ENCODE results near the gene ACTR1B.
"Not testable (repeated sequence)": the region's sequence is repeated elsewhere in the genome, so short reads cannot be mapped to it uniquely, and the experiment has no call there.

ACTR1B gene

GRCh38 chr2:97663962-97664635 is at the start of gene ACTR1B:
ACTR1B (minus strand) TSS chr2:97664044; CDS start chr2:97663890, 154 bp downstream.
- peak; percentile 91 to 97 (median 94) for DNase-seq

DNA sequence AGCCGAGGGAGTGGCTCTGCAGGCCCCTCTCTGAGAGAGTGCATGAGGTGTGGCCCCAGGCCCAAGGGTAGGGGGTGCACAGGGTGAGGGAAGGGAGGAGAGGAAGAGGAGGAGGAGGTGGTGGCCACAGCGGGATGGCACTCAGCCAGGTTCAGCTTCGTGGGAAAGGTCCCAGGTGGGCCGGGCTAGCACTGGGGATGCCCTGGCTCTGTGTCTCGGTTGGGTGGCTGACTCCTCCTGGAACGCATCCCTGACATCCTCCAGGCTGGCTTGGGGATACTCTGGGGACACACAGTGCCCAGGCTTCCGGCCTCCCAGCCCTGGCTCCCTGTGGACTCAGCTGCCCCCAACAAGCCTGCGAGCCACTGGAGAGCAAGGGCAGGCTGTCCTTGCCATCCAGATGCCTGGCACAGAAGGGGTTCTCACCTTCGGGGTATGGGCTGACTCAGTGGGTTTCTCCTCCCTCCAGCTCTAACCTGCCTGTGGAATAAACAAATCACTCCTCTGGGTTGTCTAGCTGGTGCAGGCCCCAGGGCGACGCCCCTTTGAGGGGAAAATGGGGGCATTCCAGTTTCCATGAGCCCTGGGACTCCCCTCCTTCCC is 49.0 kb upstream of the ACTR1B start:
- DNase-seq = no peak

- DNase-seq = not testable (repeated sequence)
Observed at GRCh38 chr2:97712175-97712574, 48.3 kb upstream of the ACTR1B start.

DNA sequence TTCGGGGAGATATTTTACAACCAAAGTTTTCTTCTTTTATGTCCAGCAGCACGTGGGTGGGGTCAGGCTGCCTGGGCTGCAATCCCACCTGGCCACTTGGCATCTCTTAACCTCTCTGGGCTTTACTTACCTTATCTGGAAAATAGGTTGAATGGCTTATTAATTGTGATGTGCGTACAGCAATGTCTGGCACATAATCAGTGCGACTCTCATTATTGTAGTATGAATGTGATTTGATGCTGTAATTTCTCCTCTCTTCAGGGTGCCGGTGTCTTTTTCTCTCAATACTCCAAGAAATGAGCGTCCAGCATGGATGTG is 47.5 kb upstream of the ACTR1B start:
- DNase-seq = no peak

- DNase-seq = no peak
Observed at GRCh38 chr2:97708608-97709007, 44.8 kb upstream of the ACTR1B start.

DNA sequence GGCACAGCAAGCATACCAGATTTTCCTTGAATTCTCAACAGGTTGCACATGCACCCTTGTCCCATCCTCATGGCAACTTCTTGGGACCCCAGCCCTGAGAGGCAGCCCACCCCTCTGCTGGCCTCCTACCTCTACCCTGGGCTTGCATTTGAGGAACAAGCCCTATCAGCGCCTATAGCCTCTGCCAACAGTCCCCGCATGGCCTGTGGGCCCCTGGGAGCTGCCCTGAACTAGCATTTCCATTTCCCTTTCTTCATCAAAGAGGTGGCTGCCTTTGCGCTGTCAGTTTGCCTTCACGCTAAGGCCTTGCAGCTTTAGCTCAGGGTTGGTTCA is 44.2 kb upstream of the ACTR1B start:
- DNase-seq = no peak

DNA sequence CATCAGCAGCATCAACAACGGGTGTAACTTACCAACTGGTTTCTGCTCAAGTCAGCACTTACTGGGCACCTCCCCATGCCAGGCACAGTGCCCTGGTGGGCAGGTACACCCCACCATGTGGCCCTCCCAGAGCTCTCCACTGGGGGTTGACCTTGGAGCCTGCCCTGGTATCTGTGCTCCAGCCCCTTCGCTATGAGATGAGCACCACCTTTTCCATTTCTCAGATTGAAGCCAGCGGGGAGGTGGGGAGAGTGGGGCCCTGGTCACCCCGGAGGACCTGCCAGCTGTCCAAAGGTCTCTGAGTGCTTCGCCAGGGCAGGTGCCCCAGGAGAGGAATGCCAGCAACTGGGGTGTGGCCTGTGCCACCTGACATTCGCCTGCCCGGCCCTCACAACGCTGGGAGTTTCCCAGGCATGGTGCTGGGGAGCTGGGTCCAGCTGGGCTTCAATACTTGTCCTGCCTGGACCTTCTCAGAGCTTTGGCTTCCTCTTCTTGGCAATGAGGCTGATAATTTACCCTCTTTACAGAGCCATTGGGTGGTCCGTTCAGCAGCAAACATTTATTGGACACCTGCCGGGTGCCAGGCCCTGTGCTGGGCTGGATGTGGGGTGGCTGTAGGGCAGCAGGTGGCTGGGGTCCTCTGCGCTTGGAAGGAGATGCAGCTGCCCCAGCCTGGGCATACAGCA is 43.7 kb upstream of the ACTR1B start:
- no peak for DNase-seq

- no peak for DNase-seq
Observed at GRCh38 chr2:97706708-97707345, 43.0 kb upstream of the ACTR1B start.

DNA sequence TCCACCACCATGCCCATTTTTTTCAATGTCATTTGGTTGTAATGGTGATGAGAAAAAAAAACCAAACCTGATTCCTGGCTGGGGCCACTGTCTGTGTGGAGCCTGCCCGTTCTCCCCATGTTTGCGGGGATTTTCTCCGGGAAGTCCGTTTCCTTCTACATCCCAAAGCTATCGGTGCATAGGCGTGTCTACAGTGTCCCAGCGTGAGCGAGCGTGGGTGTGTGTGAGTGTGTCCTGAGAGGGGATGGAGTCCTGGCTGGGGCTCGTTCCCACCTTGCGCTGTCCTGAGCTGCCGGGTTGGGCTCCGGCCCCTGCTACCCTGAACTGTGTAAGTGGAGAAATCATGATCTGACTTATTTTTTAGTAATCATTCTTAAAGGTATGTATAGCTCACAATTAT is 42.3 kb upstream of the ACTR1B start:
- no peak for DNase-seq

GRCh38 chr2:97704989-97705388 is 41.1 kb upstream of the ACTR1B start:
- no peak for DNase-seq

GRCh38 chr2:97703741-97704140 is 39.9 kb upstream of the ACTR1B start:
- DNase-seq = no peak

GRCh38 chr2:97702731-97703470 is 39.1 kb upstream of the ACTR1B start:
- DNase-seq = no peak

GRCh38 chr2:97701851-97702465 is 38.1 kb upstream of the ACTR1B start:
- no peak for DNase-seq

- DNase-seq = no peak
Observed at GRCh38 chr2:97701186-97701585, 37.3 kb upstream of the ACTR1B start.

- DNase-seq = peak in 3 of 4 experiments; percentile 19 to 37 (median 27)
Observed at GRCh38 chr2:97699765-97700444, 36.1 kb upstream of the ACTR1B start.

DNA sequence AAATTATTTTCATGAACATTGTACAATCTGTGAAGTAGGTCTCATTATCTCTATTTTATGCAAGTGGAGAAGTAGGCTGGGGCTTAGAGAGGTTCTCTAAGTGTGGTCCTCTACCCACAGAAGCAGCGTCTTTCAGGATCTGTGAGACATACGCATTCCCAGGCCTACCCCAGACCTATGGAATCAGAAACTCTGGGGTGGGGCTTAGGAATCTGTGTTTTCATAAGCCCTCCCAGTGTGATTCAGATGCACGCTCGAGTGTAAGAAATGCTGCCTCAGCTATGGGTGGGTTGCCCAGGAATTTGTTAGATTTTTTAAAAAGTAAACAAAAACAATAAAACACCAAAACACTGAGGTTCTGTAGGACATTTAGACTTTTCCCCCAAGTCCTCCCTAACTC is 34.7 kb upstream of the ACTR1B start:
- DNase-seq = no peak

DNA sequence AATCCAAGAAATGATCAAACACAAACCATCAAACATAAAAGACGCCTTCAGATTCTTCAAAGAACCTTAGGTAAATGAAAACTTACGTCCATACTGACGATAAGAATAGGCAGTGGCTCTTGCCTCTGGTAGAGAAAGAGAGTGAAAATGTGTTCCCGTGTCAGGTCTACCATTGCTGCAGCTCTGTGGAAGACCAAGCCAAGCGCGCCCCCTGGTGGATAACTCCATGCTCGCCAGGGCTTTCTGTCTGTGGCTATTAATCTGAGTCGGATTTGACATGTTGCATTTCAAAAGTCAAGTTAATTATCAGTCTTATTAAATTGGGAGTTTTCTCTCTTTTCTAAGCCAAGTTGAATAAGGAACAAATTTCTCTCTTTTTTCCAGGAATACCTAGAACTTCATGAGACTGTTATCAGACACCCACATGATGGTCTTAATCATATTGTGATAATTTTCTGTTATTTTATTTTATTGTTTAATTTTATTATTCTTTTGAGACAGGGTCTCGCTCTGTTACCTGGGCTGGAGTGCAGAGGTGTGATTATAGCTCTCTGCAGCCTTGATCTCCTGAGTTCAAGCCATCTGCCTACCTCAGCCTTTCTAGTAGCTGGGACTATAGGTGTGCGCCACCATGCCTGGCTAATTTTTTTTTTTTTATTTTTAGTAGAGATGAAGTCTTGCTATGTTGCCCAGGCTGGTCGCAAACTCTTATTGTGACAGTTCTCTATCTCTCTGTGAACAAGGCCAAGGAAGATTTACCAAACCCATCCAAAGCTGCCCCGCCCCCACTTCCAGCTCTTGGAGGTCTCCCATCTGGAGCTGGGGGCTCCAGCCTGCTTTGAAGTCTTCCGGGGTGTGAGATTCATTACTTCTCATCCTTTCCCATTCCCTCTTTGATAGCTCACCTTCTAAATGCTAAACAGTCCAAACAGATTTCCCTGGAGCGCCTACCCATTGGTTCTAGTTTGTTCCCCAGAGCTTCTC is 33.7 kb upstream of the ACTR1B start:
- peak; percentile 82 to 97 (median 90) for DNase-seq

- DNase-seq = no peak
Observed at GRCh38 chr2:97695744-97696143, 31.9 kb upstream of the ACTR1B start.

DNA sequence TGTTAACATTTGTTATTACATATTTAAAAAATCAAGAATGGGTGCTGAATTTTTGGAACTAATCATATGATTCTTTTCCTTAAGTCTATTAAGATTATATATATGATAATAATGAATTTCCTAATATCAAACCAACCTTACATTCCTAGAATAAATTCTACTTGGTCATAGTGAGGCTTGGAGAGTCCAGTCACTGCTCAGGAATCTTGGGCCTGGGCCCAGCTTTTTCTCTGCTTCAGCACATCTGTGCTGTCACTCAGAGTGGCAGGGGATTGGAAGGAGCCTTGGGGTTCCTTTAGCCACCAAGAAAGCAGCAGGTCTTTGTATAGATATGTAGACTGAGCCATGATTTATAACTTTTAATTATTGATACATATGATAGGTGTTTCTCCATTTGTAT is 29.6 kb upstream of the ACTR1B start:
- no peak for DNase-seq

DNA sequence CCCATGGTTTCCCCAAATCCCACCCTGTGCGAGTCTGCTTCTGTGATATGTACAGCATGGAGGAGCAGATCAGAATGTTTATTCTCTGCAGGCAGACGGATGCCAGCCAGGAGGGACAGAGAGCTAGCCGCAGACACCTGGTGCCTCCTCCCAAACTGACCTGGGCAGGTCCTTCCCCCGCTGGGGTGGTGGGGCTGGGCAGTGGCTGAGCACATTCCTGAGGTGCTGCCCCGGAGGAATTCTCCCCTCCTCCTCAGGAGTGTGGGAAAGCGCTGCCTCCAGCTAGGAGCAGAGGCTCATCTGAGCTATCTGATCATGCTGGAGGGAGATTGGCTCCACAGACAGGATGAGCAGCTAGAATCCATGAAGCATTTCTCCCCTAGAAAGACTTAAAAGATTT is 27.3 kb upstream of the ACTR1B start:
- DNase-seq = no peak
